Subcutaneous abdominal adipose tissue (tissue), 5 donors: ENCODE results near the gene AKAP13.

ENCODE experiments used
- H3K27ac ChIP-seq: one replicate; pipeline ENCODE4 v1.7.0; 2013; ENCODE audit warnings: low read depth, mild to moderate bottlenecking, inconsistent platforms, low read length, moderate library complexity
- H3K27me3 ChIP-seq, 5 donors: one replicate each; pipeline ENCODE4 v1.7.0; 2013; ENCODE audit warnings: low read length in 5 of 5, inconsistent platforms in 1 of 5; ENCODE audit not compliant: control insufficient read depth in 5 of 5, insufficient read depth in 4 of 5
- H3K36me3 ChIP-seq, 5 donors: one replicate each; pipeline ENCODE4 v1.7.0; 2013; ENCODE audit warnings: low read length in 5 of 5; ENCODE audit not compliant: control insufficient read depth in 5 of 5, insufficient read depth in 5 of 5
- H3K4me1 ChIP-seq, 5 donors: one replicate each; pipeline ENCODE4 v1.7.0; 2013; ENCODE audit warnings: low read length in 5 of 5, mild to moderate bottlenecking in 3 of 5, moderate library complexity in 1 of 5; ENCODE audit not compliant: control insufficient read depth in 5 of 5, insufficient read depth in 5 of 5
- H3K4me3 ChIP-seq, 5 donors: one replicate each; pipeline ENCODE4 v1.7.0; 2013; ENCODE audit warnings: low read length in 5 of 5, low read depth in 1 of 5
- H3K9ac ChIP-seq, 5 donors: one replicate each; pipeline ENCODE4 v1.7.0; 2013; ENCODE audit warnings: low read length in 5 of 5, mild to moderate bottlenecking in 4 of 5, moderate library complexity in 3 of 5
- H3K9me3 ChIP-seq, 5 donors: one replicate each; pipeline ENCODE4 v1.7.0; 2013; ENCODE audit warnings: low read length in 5 of 5; ENCODE audit not compliant: control insufficient read depth in 5 of 5
- donor health status: healthy.
- donor health status: healthy.
- donor health status: healthy.
- donor health status: healthy.
- donor health status: healthy.

Gene AKAP13, protein sequence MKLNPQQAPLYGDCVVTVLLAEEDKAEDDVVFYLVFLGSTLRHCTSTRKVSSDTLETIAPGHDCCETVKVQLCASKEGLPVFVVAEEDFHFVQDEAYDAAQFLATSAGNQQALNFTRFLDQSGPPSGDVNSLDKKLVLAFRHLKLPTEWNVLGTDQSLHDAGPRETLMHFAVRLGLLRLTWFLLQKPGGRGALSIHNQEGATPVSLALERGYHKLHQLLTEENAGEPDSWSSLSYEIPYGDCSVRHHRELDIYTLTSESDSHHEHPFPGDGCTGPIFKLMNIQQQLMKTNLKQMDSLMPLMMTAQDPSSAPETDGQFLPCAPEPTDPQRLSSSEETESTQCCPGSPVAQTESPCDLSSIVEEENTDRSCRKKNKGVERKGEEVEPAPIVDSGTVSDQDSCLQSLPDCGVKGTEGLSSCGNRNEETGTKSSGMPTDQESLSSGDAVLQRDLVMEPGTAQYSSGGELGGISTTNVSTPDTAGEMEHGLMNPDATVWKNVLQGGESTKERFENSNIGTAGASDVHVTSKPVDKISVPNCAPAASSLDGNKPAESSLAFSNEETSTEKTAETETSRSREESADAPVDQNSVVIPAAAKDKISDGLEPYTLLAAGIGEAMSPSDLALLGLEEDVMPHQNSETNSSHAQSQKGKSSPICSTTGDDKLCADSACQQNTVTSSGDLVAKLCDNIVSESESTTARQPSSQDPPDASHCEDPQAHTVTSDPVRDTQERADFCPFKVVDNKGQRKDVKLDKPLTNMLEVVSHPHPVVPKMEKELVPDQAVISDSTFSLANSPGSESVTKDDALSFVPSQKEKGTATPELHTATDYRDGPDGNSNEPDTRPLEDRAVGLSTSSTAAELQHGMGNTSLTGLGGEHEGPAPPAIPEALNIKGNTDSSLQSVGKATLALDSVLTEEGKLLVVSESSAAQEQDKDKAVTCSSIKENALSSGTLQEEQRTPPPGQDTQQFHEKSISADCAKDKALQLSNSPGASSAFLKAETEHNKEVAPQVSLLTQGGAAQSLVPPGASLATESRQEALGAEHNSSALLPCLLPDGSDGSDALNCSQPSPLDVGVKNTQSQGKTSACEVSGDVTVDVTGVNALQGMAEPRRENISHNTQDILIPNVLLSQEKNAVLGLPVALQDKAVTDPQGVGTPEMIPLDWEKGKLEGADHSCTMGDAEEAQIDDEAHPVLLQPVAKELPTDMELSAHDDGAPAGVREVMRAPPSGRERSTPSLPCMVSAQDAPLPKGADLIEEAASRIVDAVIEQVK (N-terminal part only)

DNA sequence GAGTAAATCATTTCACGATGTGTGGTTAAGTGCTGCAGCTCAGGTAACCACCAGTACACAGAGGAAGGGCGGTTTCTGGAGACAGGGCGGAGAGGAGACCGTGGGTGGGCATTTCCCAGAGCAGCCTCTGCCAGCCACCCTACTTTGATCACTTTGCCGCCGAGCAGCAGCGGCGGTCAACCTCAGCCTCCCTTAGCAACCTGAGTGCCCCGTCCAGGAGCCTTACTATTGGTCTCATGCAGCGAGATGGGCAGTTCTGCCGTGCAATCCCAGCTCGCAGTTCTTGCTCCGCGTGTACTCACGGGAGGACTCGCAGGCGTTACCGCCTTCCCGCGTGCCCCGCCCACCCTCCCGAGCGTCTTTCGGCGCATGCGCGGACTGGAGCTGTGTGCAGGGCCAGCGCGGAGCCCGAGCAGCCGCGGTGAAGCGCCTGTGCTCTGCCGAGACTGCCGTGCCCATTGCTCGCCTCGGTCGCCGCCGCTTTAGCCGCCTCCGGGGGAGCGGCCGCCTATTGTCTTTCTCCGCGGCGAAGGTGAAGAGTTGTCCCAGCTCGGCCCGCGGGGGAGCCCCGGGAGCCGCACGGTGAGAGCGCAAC, at the start of gene AKAP13:
AKAP13 (plus strand) TSS at position 387 of the 595 bp plus-strand sequence. CDS start 105,118 bp downstream, outside the sequence.
- Histone ChIP-seq H3K9ac (peak within 1 kb of the TSS; percentile 37 to 77 (median 62)), H3K9me3 (no peaks in the 10 kb centered on the region), H3K4me3 (peak within 1 kb of the TSS; percentile 75 to 90 (median 79)), H3K4me1 (peaks cover 0 to 32% (median 15%) of the 10 kb centered on the region in 5 donors), H3K27ac (peak within 1 kb of the TSS; percentile 54), H3K36me3 (no peaks in the 10 kb centered on the region), H3K27me3 (no peaks in the 10 kb centered on the region)

DNA sequence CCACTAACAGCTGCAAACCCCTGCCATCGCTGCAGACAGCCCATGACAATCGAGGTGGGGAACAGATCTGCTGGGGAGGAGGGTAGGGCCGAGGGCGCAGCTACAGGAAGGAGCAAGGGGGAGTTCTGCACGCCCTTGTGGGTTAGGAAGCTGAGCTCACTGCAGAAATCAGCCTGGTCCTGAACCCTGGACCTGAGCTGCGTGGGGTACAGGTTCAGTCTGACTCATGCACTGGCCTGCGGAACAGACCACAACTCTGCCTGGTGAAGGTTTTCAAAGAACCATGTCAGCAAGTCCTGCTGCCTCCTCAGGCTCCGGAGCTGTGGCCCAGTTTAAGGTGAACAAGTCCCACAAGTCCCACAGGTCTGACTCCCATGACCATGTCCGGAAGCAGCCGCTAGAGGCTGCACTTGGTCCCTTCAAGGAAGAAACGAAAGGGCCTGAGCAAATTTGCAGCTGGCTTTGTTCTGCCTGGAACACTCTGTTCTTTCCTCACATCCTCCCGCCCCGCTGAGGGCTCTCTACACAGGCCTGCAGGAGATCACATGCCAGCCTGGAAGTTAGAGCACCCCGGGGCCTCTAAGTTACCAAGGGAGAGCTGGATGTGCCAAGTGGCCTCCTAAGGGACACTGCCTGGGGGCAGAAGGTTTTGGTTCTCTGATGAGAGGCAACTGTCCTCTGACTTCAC, 49.4 kb upstream of the AKAP13 start:
- Histone ChIP-seq H3K27me3 (no peaks in the 10 kb centered on the region), H3K9me3 (no peaks in the 10 kb centered on the region), H3K36me3 (no peaks in the 10 kb centered on the region), H3K4me3 (peak overlapping the region in 2 of 5 donors; percentile 22 to 31), H3K27ac (no peak overlapping the region), H3K4me1 (peaks cover 0 to 26% (median 21%) of the 10 kb centered on the region in 5 donors), H3K9ac (no peak overlapping the region)

DNA sequence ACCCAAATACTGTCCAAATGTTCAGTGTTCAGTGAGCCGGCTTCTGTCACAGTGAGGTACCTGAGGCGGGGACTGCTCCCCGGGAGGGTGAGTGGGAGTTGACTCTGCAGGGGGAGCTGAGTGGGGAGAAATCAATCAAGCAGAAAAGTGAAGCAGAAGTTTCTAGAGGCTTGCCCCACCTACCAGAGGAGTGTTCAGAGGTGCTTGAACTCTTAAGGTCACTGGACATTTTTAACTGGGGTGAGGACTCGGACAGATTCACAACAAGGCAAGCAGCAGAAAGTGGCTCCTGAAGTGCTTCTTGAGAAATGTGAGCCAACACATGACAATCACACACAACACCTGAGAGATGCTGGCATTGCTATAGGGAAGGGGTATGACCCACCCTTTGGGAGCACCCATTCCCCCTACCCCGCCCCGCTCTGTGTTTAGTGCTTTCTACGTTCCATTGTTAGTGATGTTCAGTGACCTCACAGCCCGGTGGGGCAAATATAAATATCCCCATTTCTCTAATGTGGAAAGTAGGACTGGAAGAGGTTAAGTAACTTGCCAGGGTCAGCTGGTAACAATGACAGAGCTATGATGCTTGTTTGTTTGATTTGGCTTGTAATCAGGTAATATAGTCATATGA, 48.6 kb upstream of the AKAP13 start:
- Histone ChIP-seq H3K4me1 (peaks cover 0 to 26% (median 21%) of the 10 kb centered on the region in 5 donors), H3K36me3 (no peaks in the 10 kb centered on the region), H3K4me3 (no peak overlapping the region), H3K9ac (no peak overlapping the region), H3K9me3 (no peaks in the 10 kb centered on the region), H3K27me3 (no peaks in the 10 kb centered on the region), H3K27ac (no peak overlapping the region)

GRCh38 chr15:85333132-85333831, 47.1 kb upstream of the AKAP13 start:
- Histone ChIP-seq H3K4me3 (no peak overlapping the region), H3K4me1 (peaks cover 3 to 35% (median 26%) of the 10 kb centered on the region in 5 donors), H3K36me3 (no peaks in the 10 kb centered on the region), H3K27ac (no peak overlapping the region), H3K9me3 (no peaks in the 10 kb centered on the region), H3K9ac (no peak overlapping the region), H3K27me3 (no peaks in the 10 kb centered on the region)

GRCh38 chr15:85334241-85334640, 46.2 kb upstream of the AKAP13 start:
- no peak overlapping the region for H3K4me3 ChIP-seq
- no peak overlapping the region for H3K27ac ChIP-seq
- H3K9ac ChIP-seq: no peak overlapping the region
- H3K9me3 ChIP-seq: no peaks in the 10 kb centered on the region
- peaks cover 3 to 34% (median 26%) of the 10 kb centered on the region in 5 donors for H3K4me1 ChIP-seq
- no peaks in the 10 kb centered on the region for H3K36me3 ChIP-seq
- H3K27me3 ChIP-seq: no peaks in the 10 kb centered on the region

- Histone ChIP-seq H3K9me3 (no peaks in the 10 kb centered on the region), H3K27me3 (no peaks in the 10 kb centered on the region), H3K36me3 (no peaks in the 10 kb centered on the region), H3K4me1 (peaks cover 3 to 28% (median 15%) of the 10 kb centered on the region in 5 donors), H3K9ac (no peak overlapping the region), H3K27ac (no peak overlapping the region), H3K4me3 (no peak overlapping the region)
Observed at GRCh38 chr15:85335193-85335942, 45.0 kb upstream of the AKAP13 start.

DNA sequence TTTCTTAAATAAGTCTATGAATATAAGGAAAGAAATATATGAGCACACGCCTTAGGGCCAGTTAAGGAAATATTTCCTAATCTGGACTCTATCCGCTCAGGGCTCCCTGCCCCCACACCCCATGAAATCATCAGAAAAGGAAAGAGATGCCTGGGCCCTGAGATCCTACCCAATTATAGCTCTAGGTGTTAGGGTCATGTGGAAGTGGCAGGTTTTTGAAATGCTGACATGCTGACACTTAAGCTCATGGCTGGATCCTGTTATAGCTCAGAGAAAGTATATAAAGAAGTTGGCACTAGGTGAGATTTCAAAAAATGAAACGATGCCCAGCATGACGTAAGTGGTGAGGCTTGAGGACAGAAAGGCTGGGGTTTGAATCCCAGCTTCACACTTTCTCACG, 43.5 kb upstream of the AKAP13 start:
- H3K4me1 ChIP-seq: peaks cover 2 to 22% (median 3%) of the 10 kb centered on the region in 5 donors

DNA sequence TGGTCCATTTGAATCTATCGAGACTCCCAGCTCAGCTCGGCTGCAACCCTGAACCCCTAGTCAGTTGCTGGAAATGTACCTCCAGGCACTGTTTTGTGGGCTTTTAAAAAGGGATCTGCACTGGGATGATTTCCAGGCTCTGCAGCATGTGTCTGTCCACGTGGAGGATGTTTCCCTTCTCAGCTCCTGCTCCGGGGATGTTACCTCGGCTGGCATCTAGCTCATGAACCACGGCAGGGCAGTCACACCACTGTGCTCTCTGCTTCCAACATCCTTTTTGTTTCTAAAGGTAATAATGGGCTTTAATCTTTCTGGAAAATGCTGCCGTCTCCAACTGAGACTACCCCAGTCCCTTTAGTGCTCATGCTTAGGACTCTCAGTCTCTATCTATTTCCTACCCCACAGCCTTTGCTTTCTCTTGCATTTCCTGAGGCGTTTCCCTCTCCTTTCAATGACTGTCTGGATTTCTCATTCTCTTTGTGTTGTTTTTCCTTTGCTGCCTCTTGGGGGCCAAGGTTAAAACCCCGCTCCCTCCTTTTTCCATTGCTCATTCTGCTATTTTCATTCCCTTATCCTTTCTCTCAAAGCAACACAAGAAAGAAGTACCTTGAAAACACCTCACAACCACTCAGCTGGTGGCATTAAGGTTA, 42.9 kb upstream of the AKAP13 start:
- H3K27me3 ChIP-seq: no peaks in the 10 kb centered on the region
- peak overlapping the region in 3 of 5 donors; percentile 2 to 16 (median 4) for H3K4me3 ChIP-seq
- peaks cover 2 to 22% (median 3%) of the 10 kb centered on the region in 5 donors for H3K4me1 ChIP-seq
- no peaks in the 10 kb centered on the region for H3K9me3 ChIP-seq
- no peak overlapping the region for H3K9ac ChIP-seq
- no peaks in the 10 kb centered on the region for H3K36me3 ChIP-seq
- H3K27ac ChIP-seq: no peak overlapping the region

More for the DNA sequence above, 43.5 kb upstream of the AKAP13 start:
- Histone ChIP-seq H3K27ac (no peak overlapping the region), H3K36me3 (no peaks in the 10 kb centered on the region), H3K9ac (no peak overlapping the region), H3K27me3 (no peaks in the 10 kb centered on the region), H3K9me3 (no peaks in the 10 kb centered on the region), H3K4me3 (no peak overlapping the region)
